BJ (cell line): ENCODE measurements around the gene GATA2. TPM values are rescaled to one million over a fixed set of nuclear protein-coding genes. Genes with fewer than 3 reads are reported as not detected.

ENCODE experiments used
- CTCF ChIA-PET: fragments of 350-600 bp; formaldehyde crosslinking; extraction: SDS; loops from one replicate; lab custom pipeline; 2021; ENCODE audit warnings: antibody characterized with exemption, inconsistent platforms; lab: Yijun Ruan, JAX
- POLR2A ChIA-PET: fragments of 300-600 bp; sonication (Branson Sonifier 250); formaldehyde crosslinking; extraction: SDS; loops from one replicate; lab custom pipeline; 2021; ENCODE audit warnings: antibody characterized with exemption; lab: Charles Lee
- DNase-seq: peaks from one replicate; pipeline ENCODE4 v3.0.0-alpha.2; 2011; ENCODE audit warnings: low read depth
- H3K27me3 ChIP-seq: 2 replicates; pipeline ENCODE4 v1.6.0; 2011; ENCODE audit warnings: low read length; ENCODE audit not compliant: control insufficient read depth, insufficient read depth
- H3K36me3 ChIP-seq: 2 replicates; pipeline ENCODE4 v1.5.1; 2011; ENCODE audit warnings: low read length; ENCODE audit not compliant: control insufficient read depth, insufficient read depth
- H3K4me3 ChIP-seq: 2 replicates; pipeline ENCODE4 v1.5.1; 2011; ENCODE audit warnings: low read depth, mild to moderate bottlenecking, control low read depth, low read length
- CTCF ChIP-seq: IDR thresholded peaks from 2 replicates; pipeline ENCODE4 v1.5.1; 2011; ENCODE audit warnings: low read depth, mild to moderate bottlenecking, control low read depth, inconsistent platforms, low read length, moderate library complexity; ENCODE audit not compliant: insufficient read depth
- polyA plus RNA-seq: library from polyadenylated mRNA; depleted of rRNA; stranded (reverse); fragments of >200 nt; gene quantifications from 2 replicates; pipeline ENCODE4 v1.2.3, GENCODE V29; 2011

GATA2 gene
- polyA plus RNA-seq, 1 experiment: 13.4 TPM

- TF ChIP-seq CTCF: no peak
- ChIA-PET POLR2A (no interaction called here), CTCF (interaction anchor here (0.6 to 1.5 kb wide), 2 partner anchors 14 to 200 kb away, joined by 3 read pairs; no protein-coding TSS in a partner anchor)
- H3K4me3 ChIP-seq: no peak overlapping the region
- no peaks in the 10 kb centered on the region for H3K36me3 ChIP-seq
- no peak for DNase-seq
- H3K27me3 ChIP-seq: peaks cover 21% of the 10 kb centered on the region
These were observed 40.2 kb downstream of the GATA2 start for GRCh38 chr3:128452678-128453275.

- ChIA-PET POLR2A (no interaction called here), CTCF (interaction anchor here (0.6 kb wide), 1 partner anchor 201 kb away, joined by 3 read pairs; no protein-coding TSS in a partner anchor)
- TF ChIP-seq CTCF: no peak
- no peak overlapping the region for H3K4me3 ChIP-seq
- no peaks in the 10 kb centered on the region for H3K36me3 ChIP-seq
- peaks cover 17% of the 10 kb centered on the region for H3K27me3 ChIP-seq
- DNase-seq: no peak
These were observed 40.9 kb downstream of the GATA2 start for GRCh38 chr3:128452120-128452519.

- Histone ChIP-seq H3K36me3 (no peaks in the 10 kb centered on the region), H3K27me3 (peaks cover under 1% of the 10 kb centered on the region; the same call in 1 of the 2 replicates), H3K4me3 (no peak overlapping the region)
- no peak for TF ChIP-seq CTCF
- CTCF ChIA-PET: interaction anchor here (1.3 to 3.0 kb wide), 4 partner anchors 9 to 23 kb away, joined by 3 to 12 read pairs (median 5); no protein-coding TSS in a partner anchor
- POLR2A ChIA-PET: no interaction called here
- DNase-seq: no peak
These were observed 43.8 kb downstream of the GATA2 start for GRCh38 chr3:128449111-128449638.

- TF ChIP-seq CTCF: no peak
- DNase-seq: no peak
These were observed 44.5 kb downstream of the GATA2 start for GRCh38 chr3:128448491-128448890.

GRCh38 chr3:128447561-128448013, 45.4 kb downstream of the GATA2 start:
- peaks cover 2% of the 10 kb centered on the region; the same call in 1 of the 2 replicates for H3K27me3 ChIP-seq
- ChIA-PET CTCF (interaction anchor here (1.1 to 3.0 kb wide), 3 partner anchors 9 to 22 kb away, joined by 4 to 12 read pairs (median 4); no protein-coding TSS in a partner anchor), POLR2A (no interaction called here)
- TF ChIP-seq CTCF: no peak
- no peaks in the 10 kb centered on the region for H3K36me3 ChIP-seq
- DNase-seq: no peak
- H3K4me3 ChIP-seq: no peak overlapping the region

More at GRCh38 chr3:128448491-128448890, 44.5 kb downstream of the GATA2 start:
- H3K4me3 ChIP-seq: no peak overlapping the region
- H3K36me3 ChIP-seq: no peaks in the 10 kb centered on the region
- ChIA-PET POLR2A (no interaction called here), CTCF (interaction anchor here (1.7 to 3.0 kb wide), 3 partner anchors 10 to 22 kb away, joined by 4 to 12 read pairs (median 6); no protein-coding TSS in a partner anchor)
- peaks cover 2% of the 10 kb centered on the region; the same call in 1 of the 2 replicates for H3K27me3 ChIP-seq
